GM18511 (cell line): ENCODE measurements around the gene HEBP1.

Experiments
- ATAC-seq: cut with Tn5 transposase; IDR thresholded peaks from one replicate; pipeline ENCODE4 v1.9.1; 2021; ENCODE audit warnings: mild to moderate bottlenecking, moderate library complexity; ENCODE audit not compliant: unreplicated experiment

HEBP1 gene

DNA sequence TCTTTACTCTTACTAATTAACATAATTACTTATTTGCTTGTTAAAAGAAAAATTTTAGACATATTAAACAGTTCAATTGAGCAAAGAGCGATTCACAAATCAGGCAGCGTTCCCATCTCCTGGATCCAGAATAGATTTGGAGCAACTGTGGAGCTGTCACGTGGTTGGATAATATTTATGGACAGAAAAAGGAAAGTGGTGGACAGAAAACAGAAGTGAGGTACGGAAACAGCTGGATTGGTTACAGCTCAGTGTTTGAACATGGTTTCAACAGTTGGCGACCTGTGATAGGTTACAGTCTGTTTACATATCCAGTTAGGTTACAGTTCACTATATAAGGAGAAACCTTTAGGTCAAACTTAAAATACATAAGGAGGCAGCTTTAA, 24.5 kb upstream of the HEBP1 start:
- ATAC-seq = no peak

- no peak for ATAC-seq
Measured at GRCh38 chr12:13023811-13024530, 23.9 kb upstream of the HEBP1 start.

DNA sequence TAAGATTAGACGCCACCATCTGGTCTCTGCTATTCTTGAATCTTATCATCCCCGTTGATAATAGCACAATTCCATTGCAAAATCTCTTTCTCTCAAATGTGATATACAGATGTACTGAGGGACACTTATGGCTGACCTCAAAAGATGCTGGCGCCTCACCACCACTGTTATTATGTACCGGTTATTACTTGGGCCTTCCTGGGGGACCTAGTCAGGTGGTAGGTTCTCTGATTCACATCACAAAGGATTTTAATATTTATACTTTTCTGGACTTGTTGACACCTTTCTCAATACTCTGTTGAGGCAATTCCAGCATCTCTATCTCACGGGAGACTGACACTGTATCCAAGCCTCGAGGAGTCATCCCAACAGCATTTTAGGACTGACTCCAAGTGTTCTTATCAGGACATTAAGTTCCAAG, 22.8 kb upstream of the HEBP1 start:
- no peak for ATAC-seq

DNA sequence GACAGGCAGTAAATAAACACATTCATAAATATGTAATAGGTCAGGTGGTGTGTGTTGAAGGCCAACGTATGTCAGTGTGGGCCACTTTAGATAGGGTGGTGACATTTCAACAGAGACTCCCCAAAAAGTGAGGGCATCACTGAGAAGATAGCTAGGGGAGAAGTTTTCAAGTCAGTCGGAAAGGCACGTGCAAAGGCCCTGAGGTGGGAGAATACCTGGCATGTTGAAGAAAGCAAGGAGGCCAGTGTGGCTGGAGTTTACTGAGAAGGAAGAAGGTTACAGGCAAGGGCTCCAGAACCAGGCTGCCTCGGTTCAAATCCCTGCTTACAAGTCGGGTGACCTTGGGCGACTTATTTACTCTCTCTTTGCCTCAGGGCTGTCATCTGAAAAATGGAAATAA, 11.0 kb upstream of the HEBP1 start:
- ATAC-seq = no peak

DNA sequence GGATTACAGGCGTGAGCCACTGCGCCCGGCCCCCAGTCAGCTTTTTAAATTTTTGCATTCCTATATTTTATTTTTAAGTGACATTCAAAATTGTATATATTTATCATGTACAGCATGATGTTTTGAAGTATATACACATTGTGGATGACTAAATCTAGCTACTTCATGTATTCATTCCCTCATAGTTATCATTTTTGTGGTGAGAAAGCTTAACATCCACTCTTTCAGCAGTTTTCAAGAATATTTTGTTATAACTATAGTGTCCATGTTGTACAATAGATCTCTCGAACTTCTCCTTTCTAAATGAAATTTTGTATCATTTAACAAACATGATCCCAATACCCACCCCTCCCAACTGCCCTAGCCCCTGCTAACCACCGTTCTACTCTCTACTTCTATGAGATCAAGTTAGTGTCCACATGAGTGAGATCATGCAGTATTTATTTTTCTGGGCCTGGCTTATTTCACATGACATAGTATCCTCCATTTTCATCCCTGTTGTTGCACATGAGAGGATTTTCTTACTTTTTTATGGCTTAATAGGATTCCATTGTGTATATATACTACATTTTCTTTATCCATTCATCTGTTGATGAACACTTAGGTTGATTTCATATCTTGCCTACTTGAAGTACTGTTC, 8.8 kb upstream of the HEBP1 start:
- ATAC-seq = no peak

DNA sequence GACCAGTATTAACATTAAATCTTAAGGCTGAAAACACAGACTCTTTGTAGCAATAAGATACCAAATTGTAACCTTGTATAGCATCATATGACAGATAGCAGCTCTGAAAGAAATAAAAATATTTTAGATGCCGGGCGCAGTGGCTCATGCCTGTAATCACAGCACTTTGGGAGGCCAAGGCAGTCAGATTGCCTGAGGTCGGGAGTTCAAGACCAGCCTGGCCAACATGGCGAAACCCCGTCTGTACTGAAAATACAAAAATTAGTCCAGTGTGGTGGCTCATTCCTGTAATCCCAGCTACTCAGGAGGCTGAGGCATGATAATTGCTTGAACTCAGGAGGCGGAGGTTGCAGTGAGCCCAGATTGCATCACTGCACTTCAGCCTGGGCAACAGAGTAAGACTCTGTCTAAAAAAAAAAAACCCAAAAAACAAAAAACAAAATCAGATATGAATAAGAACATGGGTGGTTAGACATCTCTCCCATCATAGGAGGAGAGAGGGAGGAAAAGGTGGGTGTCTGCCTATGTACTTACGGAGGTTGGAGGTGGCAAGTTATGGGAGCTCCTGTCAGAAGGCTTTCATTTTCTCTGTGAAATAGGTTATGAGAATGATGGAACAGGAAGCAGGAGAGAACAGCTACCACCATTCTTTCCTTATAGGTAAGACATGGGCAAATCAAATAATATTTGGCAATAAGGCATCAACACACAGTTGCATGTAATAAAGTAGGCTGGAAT, 7.6 kb upstream of the HEBP1 start:
- no peak for ATAC-seq

GRCh38 chr12:13005649-13006048, 5.6 kb upstream of the HEBP1 start:
- ATAC-seq = no peak

- no peak for ATAC-seq
Measured at GRCh38 chr12:13004986-13005385, 4.9 kb upstream of the HEBP1 start.

DNA sequence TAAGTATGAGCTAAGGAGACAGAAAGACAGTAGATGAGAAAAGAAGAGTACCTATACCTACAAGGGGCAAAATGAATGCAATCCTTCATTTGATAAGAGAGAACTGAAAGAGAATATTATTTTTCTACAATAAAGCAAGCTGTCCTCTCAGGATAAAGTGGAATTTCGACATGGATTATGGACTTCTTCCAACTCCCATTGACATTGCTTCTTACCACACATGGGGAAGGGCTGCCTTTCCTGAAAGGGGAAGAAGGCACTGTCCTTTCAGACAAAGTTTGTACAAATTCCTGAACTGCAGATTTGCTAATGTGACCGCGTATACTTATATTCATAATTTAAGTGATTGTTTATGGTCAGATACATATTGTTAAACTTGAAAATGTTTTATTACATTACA, 4.3 kb upstream of the HEBP1 start:
- no peak for ATAC-seq

DNA sequence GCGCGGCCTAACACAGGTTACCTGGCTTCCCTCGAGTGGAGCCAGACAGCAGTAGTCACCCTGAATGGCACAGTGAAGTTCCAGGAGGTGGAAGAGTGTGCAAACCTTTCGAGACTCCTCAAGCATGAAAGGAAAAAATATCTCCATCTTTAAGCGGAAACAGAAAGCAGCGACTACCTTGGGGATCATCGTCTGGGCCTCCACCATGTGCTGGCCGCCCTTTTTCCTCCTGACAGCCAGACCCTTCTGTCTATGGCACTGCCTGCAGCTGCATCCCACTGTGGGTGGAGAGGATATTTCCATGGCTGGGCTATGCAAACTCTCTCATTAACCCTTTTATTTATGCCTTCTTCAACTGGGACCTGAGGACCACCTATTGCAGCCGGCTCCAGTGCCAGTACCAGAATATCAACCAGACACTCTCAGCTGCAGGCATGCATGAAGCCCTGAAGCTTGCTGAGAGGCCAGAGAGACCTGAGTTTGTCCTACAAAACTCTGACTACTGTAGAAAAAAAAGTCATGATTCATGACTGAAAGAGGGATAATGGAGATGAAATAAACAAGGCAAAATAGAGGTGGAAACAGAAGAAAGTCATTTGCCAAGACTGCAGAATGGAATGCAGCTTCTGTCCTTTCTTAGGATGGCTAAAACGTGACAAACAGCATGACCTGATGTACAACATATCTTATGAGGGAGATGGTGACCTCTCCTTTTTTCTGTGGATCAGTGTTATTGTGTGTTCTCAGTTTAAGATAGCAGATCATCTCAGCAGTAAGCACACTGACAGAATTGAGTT, 2.4 kb upstream of the HEBP1 start:
- ATAC-seq = no peak

DNA sequence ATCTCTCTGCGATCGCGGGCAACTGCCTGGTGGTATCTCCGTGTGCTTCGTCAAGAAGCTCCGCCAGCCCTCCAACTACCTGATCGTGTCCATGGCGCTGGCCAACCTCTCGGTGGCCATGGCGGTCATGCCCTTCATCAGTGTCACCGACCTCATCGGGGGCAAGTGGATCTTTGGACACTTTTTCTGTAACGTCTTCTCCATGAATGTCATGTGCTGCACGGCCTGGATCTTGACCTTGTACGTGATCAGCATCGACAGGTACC, 1.6 kb upstream of the HEBP1 start:
- no peak for ATAC-seq

DNA sequence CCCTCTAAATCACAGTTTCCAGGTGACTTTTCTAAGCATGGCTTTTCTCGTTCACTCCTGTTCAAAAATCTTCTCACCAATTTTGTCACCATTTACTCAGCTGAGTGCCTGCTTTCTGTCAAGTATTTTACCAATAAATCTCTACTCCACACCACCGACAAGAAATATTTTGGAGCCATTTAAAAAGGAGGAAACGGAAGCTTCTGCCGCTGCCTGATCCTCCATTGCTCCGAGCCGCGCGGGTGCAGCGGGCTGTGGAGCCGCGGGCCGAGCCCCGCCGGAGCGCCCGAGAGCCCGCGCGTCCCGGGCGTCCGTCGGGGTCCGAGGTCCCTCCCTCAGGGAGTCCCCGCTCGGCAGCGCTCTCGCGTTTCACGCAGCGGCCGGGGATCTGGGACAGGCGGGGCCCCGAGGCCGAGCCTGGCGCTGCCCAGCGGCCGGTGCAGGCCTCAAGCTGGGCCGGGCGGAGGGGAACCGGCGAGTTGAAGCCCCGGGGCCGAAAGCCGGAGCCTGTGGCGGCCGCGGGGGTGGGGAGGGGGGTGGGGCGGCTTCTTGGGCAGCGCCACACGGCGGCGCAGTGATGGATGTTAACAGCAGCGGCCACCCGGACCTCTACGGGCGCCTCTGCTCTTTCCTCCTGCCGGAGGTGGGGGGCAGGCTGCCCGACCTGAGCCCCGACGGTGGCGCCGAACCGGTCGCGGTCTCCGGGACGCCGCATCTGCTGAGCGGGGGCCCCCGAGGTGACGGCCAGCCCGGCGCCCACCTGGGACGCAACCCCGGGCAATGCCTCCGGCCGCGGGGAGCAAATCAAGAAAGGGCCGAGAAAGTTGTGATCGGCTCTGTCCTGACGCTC, 1.1 kb upstream of the HEBP1 start:
- peak; percentile 28 for ATAC-seq

GRCh38 chr12:13000616-13000924, 505 bp upstream of the HEBP1 start:
- ATAC-seq = peak; percentile 39

GRCh38 chr12:12999271-12999958, 650 bp downstream of the HEBP1 start:
- ATAC-seq = no peak

GRCh38 chr12:12998248-12998647, 1.8 kb downstream of the HEBP1 start:
- ATAC-seq = no peak

GRCh38 chr12:12997734-12998133, 2.3 kb downstream of the HEBP1 start:
- no peak for ATAC-seq

DNA sequence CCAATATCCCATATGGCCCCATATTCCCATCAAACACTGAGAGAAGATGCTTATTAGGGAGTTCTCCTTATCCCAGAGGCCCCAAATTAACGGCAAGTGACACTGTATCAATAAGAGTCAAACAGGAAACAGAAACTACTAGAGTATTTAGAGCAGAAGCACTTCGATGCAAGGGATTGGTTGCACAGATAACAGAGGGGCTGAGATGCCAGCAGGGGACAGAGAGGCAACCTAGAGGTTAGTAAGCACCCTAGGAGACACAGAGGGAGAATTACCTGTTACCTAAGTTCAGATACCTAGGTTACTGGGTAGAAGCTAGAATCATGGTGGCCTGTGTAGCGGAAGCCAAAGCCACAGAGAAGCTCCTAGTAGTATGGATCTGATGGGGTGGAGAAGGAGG, 2.9 kb downstream of the HEBP1 start:
- no peak for ATAC-seq

DNA sequence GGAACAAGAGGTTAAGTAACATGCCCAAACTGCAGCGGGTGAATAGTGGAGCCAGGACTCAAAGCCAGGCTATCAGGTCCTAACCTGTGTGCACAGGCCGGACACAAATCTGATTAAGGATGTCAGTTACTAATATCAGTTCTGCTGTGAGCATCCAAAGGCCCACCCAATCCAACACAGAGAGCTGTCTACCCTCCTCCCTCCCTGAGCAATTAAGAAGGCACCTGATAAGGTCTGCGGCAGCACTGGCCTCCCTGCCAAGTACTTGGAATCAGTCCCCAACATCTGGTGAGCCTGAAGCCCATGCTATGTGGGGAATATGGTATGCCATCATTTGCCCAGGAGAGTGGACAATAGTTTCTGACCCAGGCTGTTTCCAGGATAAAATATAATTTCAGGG, 3.9 kb downstream of the HEBP1 start:
- no peak for ATAC-seq

DNA sequence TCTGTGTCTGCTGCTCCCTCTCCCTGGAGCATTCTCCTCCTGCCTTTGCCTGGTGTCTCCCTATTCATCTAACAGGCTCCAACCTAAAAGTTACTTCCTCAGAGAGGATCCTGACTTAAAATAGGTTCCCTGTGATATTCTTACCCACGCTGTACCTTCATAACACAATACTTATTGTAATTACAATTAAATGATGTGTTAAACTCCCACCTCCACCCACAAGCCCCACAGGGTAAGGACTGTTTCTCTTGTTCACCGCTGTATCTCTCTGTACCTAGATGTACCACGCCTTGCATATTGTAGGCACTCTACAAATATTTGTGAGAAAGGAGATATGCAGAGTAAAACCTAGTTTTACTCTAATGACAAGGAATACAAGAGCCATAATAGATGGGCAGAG, 5.0 kb downstream of the HEBP1 start:
- no peak for ATAC-seq

DNA sequence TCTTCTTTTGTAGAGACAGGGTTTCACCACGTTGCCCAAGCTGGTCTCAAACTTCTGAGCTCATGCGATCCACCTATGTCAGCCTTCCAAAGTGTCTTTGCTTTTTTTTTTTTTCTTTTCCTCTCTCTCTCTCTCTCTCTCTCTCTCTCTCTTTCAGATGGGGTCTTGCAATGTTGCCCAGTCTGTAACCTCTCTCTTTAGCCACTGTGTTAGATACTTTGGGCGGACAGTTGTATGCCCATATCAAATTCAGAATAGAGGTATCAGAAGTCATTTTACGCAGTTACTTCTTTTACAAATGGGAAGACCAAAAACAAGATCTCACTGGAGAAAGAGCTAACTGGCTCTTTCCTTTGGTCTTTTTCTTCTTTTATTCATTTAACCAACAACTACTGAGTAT, 6.7 kb downstream of the HEBP1 start:
- no peak for ATAC-seq
